LoVo (cell line): ENCODE measurements around the gene ECSCR.
"Not testable (repeated sequence)": the region's sequence is repeated elsewhere in the genome, so short reads cannot be mapped to it uniquely, and the experiment has no call there.

ENCODE experiments used
- DNase-seq: peaks from one replicate; pipeline ENCODE4 v3.0.0-alpha.2; 2016; ENCODE audit warnings: low spot score

The ECSCR gene

DNA sequence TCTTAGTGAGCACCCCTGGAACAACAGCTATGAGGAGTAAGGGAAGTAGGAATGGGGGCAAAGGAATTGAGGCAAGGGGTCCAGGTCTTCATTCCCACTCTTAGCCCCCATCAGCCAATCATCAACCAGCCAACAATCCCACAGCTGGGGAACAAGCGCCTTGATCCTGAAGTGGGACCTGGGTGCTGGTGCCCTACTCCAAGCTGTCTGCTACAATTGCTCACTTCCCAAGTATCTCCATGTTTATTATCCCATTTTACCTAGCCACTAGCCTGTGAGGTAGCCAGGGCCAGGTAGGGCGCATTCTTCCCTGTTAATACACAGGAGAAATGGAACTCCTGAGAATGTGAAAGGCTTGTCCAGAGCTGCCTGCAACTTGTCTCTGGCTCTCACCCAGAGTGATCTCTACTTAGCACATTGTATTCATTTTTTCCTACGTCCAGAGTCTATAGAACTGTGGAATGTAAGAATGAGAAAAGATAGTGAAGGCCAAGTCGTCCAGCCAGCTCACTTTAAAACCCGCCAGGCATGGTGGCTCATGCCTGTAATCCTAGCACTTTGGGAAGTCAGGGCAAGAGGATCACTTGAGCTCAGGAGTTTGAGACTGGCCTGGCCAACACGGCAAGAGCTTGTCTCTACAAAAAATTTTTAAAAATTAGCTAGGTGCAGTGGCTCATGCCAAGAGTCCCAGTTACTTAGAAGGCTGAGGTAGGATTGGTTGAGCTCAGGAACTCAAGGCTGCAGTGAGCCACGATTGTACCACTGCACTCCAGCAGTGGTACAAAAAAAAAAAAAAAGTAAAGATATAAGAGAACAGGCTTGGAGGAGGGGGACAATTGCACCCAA lies 17.0 kb downstream of the ECSCR start:
- DNase-seq: no peak

DNA sequence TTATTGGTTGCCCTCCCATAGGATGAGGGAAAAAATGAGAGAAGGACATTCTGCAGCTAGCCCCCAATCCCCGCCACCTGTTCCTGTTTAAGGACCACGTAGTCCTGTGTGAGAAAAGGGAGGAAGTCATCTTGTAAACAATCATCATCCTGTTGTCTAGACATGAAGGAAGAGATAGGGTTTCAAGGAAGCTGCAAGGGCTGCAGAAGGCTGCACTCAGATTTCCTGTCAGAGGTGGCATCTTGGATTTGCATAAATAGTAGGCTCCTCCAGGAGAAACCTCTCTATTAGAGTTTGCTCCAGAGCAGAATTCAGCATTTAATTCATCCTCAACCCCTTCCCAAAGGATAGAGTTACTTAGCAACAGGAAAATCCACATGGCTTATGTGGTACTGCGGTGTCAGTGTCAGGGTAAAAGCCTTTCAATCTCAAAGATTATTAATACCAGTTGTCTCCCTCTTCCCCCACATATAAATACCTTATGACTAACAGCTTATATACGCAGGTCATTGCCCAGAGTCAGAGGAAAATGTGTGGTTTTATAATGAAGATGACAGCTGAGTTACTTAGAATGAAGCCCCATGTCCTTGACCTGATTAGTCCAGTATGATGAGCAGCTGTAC lies 18.6 kb downstream of the ECSCR start:
- DNase-seq: no peak

DNA sequence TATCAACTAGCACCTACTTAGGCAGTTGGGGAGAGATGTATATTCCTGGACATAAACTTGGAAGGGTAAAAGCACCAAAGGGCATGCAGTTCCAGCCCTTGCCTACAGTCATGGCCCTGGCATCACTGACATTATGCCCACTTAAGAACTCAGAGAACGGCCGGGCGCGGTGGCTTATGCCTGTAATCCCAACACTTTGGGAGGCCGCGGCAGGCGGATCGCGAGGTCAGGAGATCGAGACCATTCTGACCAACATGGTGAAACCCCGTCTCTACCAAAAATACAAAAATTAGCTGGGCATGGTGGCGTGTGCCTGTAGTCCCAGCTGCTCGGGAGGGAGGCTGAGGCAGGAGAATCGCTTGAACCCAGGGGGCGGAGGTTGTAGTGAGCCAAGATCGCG lies 22.1 kb downstream of the ECSCR start:
- DNase-seq: not testable (repeated sequence)

- peak; percentile 91 for DNase-seq
Observed at GRCh38 chr5:139439013-139439903, 23.3 kb downstream of the ECSCR start, which contains the start of gene DNAJC18. Gene DNAJC18, minus strand, starts transcription at chr5:139439525. Its CDS starts 80 bp downstream, at chr5:139439445.

- no peak for DNase-seq
Observed at GRCh38 chr5:139438707-139439012, 23.9 kb downstream of the ECSCR start.

GRCh38 chr5:139435676-139436075 lies 26.9 kb downstream of the ECSCR start:
- DNase-seq: no peak

- no peak for DNase-seq
Observed at GRCh38 chr5:139431706-139432105, 30.8 kb downstream of the ECSCR start.

DNA sequence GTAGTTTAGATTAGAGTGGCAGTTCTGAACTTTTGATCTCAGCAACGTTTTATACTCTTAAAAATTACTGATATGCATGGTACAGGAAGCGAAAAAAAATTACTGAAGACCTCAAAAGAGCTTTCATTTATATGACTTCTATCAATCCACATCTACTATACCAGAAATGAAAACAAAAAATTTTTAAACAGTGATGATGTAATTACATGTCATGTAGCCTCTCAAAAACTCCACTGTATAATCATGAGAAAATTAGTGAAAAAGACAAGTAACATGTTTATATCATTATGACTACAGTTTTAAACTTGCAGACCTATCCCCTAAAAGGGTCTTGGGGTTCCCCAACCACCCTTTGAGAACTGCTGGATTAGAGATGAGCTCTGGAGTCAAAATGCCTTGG lies 32.5 kb downstream of the ECSCR start:
- no peak for DNase-seq

GRCh38 chr5:139426203-139426885 lies 36.2 kb downstream of the ECSCR start:
- no peak for DNase-seq

GRCh38 chr5:139425497-139425896 lies 37.0 kb downstream of the ECSCR start:
- DNase-seq: no peak

GRCh38 chr5:139422307-139422893 lies 40.1 kb downstream of the ECSCR start:
- DNase-seq: peak; percentile 74

- no peak for DNase-seq
Observed at GRCh38 chr5:139419226-139420192, 43.0 kb downstream of the ECSCR start.

DNA sequence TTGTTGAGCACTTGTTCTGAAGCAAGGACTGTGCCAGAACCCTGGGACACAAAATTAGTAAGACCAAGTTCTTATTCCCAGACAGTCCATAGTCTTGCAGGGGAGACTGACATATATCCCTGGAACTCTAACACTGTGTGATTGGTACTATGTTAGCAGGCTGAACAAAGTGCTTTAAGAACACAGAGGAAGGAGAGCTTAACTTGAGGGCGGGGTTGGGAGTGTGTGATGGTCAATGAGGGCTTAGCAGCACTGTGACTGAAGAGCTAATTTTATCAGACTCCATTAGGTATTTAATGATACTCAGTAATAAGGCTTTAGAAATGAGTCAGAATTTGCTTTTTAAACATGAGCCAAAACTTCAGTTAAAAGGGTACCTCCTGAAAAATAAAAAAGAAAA lies 43.8 kb downstream of the ECSCR start:
- DNase-seq: no peak

DNA sequence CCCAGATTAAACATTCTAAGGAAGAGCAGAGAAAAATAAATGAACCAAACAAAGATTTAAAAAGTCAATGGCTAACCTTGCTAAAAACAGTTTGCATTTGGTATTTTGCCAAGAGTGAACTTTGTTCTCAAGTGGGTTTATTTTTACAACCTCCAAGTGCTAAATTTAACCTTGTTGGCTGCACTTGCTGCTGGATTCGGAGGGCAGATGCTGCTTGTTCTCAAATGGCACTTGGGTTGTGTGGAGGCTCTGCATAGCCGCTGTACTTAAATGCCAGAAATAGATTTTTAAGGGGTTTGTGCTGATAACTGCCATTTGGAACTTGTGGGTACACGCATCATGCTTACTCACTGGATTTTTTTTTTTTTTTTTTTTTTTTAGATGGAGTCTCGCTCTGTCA lies 45.3 kb downstream of the ECSCR start:
- no peak for DNase-seq

GRCh38 chr5:139416651-139417050 lies 45.9 kb downstream of the ECSCR start:
- DNase-seq: no peak

- no peak for DNase-seq
Observed at GRCh38 chr5:139415869-139416268, 46.7 kb downstream of the ECSCR start.

DNA sequence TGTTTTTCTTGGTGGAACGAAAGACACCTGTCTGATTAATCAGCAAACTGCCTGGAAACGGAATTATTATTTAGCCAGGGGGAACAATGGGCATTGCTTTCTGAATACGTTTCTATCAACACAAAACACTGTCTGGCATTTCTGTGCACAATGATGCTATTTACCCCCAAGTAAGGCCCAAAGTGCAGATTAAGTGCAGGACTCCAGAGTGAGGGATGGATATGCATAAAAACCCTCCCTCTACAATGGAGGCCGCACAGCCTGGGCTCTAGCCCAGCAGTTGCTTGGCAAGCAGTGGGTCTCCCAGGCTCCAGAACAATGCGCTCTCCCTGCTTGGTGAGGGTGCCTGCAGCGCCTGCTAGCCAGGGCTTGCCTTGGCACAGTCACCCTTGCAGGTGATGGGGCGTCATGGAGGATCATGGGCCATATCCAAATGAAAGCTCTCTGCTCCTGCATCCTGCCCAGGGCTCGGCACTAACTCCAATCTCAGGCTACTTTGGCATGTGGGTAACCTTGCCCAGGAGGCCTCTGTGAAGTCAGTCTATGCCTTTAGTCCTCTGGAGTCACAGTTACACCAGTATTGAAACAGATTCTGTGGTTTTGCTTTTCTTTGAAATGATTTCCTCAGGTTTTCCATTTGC lies 47.2 kb downstream of the ECSCR start:
- no peak for DNase-seq

DNA sequence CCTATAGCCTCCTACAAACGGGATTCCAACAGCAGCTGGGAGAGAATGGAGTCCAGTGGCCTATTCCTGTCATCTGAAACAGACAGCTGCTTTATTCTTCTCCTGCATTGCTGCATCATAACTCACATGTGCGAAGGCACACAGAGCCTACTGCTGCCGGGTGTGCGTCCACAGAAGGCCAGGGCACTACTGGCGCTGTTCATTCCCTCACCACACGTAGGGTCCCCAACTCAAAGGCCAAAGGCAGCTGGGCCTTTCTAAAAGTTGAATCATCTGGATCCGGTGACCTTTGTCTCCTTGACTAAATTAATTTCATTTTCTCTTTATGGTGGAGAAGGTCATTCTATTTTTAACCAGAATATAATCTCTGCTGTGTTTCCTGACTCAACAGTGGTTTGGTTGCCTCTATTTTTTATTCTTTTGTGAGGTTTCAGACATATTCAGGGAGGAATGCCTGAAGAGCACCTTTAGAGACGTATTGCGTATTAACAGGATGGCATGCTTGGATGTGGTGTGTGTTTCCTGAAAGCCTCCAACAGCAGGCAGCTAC lies 47.9 kb downstream of the ECSCR start:
- no peak for DNase-seq

GRCh38 chr5:139413963-139414362 lies 48.6 kb downstream of the ECSCR start:
- DNase-seq: no peak

DNA sequence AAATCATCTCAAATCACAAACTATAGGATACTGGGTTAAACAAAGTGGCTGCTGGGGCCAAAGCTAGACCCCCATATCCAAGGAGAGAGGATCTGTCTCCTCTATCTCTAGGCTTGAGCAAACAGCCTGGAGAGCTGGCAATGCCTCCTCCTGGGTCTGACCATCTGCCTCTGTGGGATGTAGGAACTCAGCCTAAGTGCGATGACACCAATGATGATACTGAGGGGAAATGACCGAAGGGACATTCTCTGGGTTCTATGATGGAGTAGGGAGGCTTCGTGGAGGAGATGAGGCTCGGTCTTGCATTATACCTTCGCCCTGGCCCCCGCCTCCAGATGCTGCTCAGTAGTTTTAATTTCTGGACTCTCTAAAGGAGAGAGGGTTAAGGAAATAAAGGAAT lies 49.4 kb downstream of the ECSCR start:
- no peak for DNase-seq
